Activated naive CD8-positive, alpha-beta T cell treated with anti-CD3 and anti-CD28 coated beads, Interleukin-2, amount 10 ng/mL, durations not matched to agents 7 days and 5 days (primary cell): ENCODE data around the gene BDKRB2. TPM values are rescaled to one million over a fixed set of nuclear protein-coding genes. Genes with fewer than 3 reads are reported as not detected.
"Not testable (repeated sequence)": the region's sequence is repeated elsewhere in the genome, so short reads cannot be mapped to it uniquely, and the experiment has no call there.

Experiments
- ATAC-seq: fragments of 150-1000 bp; cut with Tn5 transposase; one replicate; pipeline ENCODE4 v1.10.0; 2021; ENCODE audit warnings: low read depth, moderate library complexity
- POLR2A ChIA-PET: fragments of 350-600 bp; sonication (Branson Sonifier 250); formaldehyde crosslinking; loops from one replicate; lab custom pipeline; 2021; ENCODE audit warnings: antibody characterized with exemption; lab: Charles Lee
- DNase-seq: peaks from one replicate; pipeline ENCODE4 v3.0.0; 2021
- H3K27ac Mint-ChIP-seq: one replicate; pipeline ENCODE4 v1.8.0; 2022; ENCODE audit warnings: mild to moderate bottlenecking, mixed read lengths
- H3K27me3 Mint-ChIP-seq: one replicate; pipeline ENCODE4 v1.8.0; 2022; ENCODE audit warnings: mild to moderate bottlenecking, moderate library complexity, mixed read lengths
- H3K36me3 Mint-ChIP-seq: one replicate; pipeline ENCODE4 v1.8.0; 2021; ENCODE audit warnings: mild to moderate bottlenecking, mixed read lengths
- H3K4me1 Mint-ChIP-seq: one replicate; pipeline ENCODE4 v1.8.0; 2021; ENCODE audit warnings: mixed read lengths
- H3K4me3 Mint-ChIP-seq: one replicate; pipeline ENCODE4 v1.8.0; 2022; ENCODE audit warnings: mild to moderate bottlenecking, moderate library complexity, mixed read lengths
- H3K9me3 Mint-ChIP-seq: one replicate; pipeline ENCODE4 v1.8.0; 2021; ENCODE audit warnings: mixed read lengths
- total RNA-seq, 2 experiments: library from RNA; stranded (reverse); gene quantifications; one replicate each; pipeline ENCODE4 v1.2.3, GENCODE V29; 2021

The BDKRB2 gene
- total RNA-seq, 2 experiments from 2014 or later: not detected

DNA sequence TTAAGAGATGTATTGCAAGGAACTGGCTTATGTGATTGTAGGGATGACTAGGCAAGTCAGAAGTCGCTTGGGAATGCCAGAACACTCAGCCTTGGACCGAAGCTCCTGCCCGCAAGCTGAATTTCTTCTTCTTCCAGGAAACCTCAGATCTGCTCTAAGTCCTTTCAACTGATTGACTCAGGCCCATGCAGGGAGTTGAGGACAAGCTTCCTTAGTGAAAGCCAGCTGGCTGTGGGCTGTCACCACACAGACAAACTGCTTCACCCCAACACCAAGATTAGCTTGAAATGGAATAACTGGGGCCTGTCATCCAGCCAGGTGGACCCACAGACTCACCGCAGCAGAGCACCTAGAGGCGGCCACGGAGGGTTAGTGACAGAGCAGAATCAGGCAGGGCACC lies 24.7 kb downstream of the BDKRB2 start:
- H3K4me1 Mint-ChIP-seq: no peaks in the 10 kb centered on the region
- no peak overlapping the region for H3K4me3 Mint-ChIP-seq
- no peaks in the 10 kb centered on the region for H3K9me3 Mint-ChIP-seq
- H3K36me3 Mint-ChIP-seq: no peaks in the 10 kb centered on the region
- ATAC-seq: no peak
- H3K27me3 Mint-ChIP-seq: no peaks in the 10 kb centered on the region
- POLR2A ChIA-PET: no interaction called here
- no peak overlapping the region for H3K27ac Mint-ChIP-seq
- DNase-seq: no peak

DNA sequence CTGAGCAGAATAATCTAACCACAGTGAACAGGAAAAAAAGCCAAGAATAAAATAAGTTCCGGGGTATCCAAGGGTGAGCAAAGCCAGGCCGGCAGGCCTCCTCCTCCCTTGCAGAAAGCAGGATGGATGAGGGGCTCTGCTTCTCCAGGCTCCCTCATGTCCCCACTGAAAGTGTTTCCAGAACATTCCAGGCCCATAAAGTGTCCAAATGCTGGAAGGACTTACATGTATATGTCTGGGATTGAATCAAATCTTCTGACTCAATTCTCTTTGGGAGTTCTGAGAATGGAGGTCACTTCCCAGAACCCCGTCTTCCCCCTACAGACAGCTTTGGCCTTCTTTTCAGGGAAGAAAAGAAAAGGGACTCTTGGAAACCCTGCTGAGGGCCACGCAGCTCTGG lies 26.4 kb downstream of the BDKRB2 start:
- no peaks in the 10 kb centered on the region for H3K9me3 Mint-ChIP-seq
- no peak for ATAC-seq
- H3K36me3 Mint-ChIP-seq: no peaks in the 10 kb centered on the region
- no peak overlapping the region for H3K27ac Mint-ChIP-seq
- H3K4me1 Mint-ChIP-seq: no peaks in the 10 kb centered on the region
- no peaks in the 10 kb centered on the region for H3K27me3 Mint-ChIP-seq
- POLR2A ChIA-PET: no interaction called here
- DNase-seq: no peak
- H3K4me3 Mint-ChIP-seq: no peak overlapping the region

DNA sequence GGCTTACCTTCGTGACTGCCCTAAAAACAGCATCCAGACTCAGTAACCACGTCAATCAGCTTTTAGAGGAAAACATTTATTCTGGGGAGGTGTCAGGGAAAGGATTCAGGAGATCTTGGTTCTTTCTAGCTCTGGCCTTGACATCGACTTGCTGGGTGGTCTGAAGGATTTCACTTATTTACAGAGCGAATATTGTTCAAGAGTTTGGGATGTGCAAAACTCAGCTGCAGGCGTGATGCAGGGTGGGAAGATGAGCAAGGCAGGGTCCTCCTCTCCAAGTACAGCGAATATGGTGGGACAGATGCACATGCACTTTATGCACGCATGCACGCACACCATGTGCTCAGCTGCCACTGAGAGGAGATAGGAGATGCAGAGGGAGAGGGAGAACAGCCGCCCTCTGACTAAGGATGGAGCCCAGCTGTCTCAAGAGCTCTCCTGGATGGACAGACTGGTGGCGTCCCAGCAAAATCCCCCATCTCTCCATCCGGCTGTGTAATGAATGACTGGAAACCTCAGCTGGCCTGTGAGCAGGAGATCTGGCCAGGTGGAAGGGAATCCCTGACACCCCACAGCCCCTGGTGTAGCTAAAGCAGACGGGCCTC lies 27.0 kb downstream of the BDKRB2 start:
- no peak overlapping the region for H3K27ac Mint-ChIP-seq
- ATAC-seq (no peak), DNase-seq (no peak)
- H3K4me3 Mint-ChIP-seq: no peak overlapping the region
- POLR2A ChIA-PET: no interaction called here
- H3K4me1 Mint-ChIP-seq: no peaks in the 10 kb centered on the region
- no peaks in the 10 kb centered on the region for H3K9me3 Mint-ChIP-seq
- H3K36me3 Mint-ChIP-seq: no peaks in the 10 kb centered on the region
- H3K27me3 Mint-ChIP-seq: no peaks in the 10 kb centered on the region

DNA sequence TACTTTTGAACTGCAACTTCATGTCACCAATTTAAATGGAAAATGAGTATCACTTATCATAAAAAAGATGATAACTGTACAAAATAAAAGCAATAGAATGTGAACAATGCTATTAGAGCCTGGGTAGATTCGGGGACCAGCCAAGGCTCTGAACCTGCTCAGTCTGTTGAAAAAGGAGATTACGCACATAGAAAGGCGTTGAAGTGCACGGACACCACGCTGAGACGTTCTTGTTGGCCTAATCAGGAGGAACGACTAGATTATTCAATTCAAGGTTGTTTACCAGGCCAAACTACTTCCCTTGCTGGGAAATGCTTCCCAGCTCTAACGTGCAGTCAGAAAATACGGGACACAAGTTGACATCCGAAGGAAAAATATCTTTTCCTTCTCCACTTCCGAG lies 27.9 kb downstream of the BDKRB2 start:
- no peaks in the 10 kb centered on the region for H3K9me3 Mint-ChIP-seq
- H3K27me3 Mint-ChIP-seq: no peaks in the 10 kb centered on the region
- no peak overlapping the region for H3K27ac Mint-ChIP-seq
- ATAC-seq: no peak
- DNase-seq: no peak
- POLR2A ChIA-PET: no interaction called here
- no peaks in the 10 kb centered on the region for H3K4me1 Mint-ChIP-seq
- no peak overlapping the region for H3K4me3 Mint-ChIP-seq
- H3K36me3 Mint-ChIP-seq: no peaks in the 10 kb centered on the region

DNA sequence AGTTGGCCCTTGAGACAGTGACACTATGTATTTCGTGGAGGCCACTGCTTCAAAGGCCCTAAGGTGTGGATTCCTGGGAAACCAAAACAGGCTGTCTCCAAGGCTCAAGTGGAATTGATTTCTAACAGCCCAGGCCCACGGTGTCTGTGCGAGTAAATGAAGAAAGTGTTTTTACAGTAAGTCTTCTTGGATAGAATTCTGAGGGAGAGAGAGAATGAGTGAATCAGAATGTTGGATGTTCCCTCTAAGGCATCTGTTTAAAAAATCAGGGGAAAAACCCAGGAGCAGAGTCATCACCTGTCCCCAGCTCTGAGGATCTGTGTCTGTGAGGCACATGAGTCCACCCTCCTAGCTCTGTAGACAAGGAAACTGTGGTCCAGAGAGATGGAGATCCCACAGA lies 29.0 kb downstream of the BDKRB2 start:
- H3K4me3 Mint-ChIP-seq: no peak overlapping the region
- no peaks in the 10 kb centered on the region for H3K4me1 Mint-ChIP-seq
- ATAC-seq: no peak
- no peaks in the 10 kb centered on the region for H3K9me3 Mint-ChIP-seq
- no peaks in the 10 kb centered on the region for H3K36me3 Mint-ChIP-seq
- POLR2A ChIA-PET: no interaction called here
- no peak for DNase-seq
- no peak overlapping the region for H3K27ac Mint-ChIP-seq
- no peaks in the 10 kb centered on the region for H3K27me3 Mint-ChIP-seq

DNA sequence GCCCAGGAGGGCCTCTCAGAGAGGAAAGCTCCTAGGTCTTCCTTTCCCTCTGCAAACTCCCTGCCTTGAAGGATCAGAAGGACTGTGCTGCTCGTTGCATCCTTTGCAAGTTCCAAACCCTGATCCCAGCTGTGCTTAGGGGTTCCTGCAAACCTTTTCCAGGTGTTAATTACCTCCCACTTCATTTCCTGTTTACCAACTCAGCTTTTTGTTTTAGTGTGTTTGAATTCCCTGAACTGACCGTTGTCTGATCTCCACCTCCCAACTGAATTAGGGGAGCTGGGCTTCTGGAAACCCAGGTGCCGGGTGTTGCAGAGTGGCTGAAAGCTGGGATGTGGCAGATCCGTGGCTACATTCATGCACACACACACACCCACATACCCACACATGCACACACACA lies 30.8 kb downstream of the BDKRB2 start:
- ATAC-seq (no peak), DNase-seq (no peak)
- POLR2A ChIA-PET: no interaction called here
- no peaks in the 10 kb centered on the region for H3K9me3 Mint-ChIP-seq
- H3K4me3 Mint-ChIP-seq: no peak overlapping the region
- no peaks in the 10 kb centered on the region for H3K4me1 Mint-ChIP-seq
- no peaks in the 10 kb centered on the region for H3K36me3 Mint-ChIP-seq
- H3K27me3 Mint-ChIP-seq: no peaks in the 10 kb centered on the region
- H3K27ac Mint-ChIP-seq: no peak overlapping the region

DNA sequence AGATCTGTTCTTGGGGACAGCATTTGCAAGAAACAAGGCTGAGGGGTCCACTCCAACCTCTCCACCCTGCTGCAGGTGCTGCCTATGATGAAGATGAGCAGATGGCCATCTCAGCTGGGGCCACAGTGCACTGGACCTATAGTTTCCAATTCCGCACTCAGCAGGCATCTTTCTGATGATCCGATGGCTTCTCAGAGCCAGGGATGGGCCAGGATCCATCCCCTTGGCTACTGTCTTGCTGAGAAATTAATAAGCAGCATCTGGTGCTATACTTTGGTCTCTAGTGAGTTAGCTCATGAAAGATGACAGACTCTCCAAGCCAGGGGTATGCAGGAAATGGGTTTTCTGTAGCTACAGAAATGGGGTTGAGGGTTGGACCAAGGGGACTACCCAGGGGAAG lies 33.0 kb downstream of the BDKRB2 start:
- H3K27me3 Mint-ChIP-seq: no peaks in the 10 kb centered on the region
- no peak overlapping the region for H3K27ac Mint-ChIP-seq
- H3K36me3 Mint-ChIP-seq: no peaks in the 10 kb centered on the region
- DNase-seq (no peak), ATAC-seq (no peak)
- H3K4me3 Mint-ChIP-seq: no peak overlapping the region
- POLR2A ChIA-PET: no interaction called here
- no peaks in the 10 kb centered on the region for H3K9me3 Mint-ChIP-seq
- H3K4me1 Mint-ChIP-seq: no peaks in the 10 kb centered on the region

DNA sequence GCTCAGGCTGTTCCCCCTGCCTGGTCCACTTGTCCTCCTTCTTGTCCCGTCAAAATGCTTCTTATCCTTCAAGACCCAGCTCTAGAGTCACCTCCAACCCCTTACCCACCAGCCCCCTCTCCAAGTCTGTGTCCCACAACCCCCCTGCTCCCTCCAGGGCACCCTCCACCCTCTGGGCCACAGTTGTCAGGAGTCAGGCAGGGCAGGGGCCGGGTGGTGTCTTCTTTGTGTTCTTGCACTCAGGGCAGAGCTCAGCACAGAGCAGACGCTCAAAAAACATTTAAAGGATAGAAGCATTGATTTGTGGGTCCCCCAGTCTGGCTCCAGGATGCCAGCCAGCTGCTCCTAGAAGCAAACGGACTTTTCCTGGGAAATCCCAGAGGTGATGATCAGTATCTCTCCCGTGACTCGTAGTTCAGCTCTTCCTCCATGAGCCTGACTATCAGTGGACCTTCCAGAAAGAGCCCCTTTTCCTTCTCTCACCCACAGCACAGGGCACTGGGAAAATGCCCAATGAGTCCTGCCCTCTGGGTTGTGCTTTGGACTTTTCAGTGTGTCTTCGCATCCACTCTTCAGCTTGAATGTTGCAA lies 34.1 kb downstream of the BDKRB2 start:
- H3K36me3 Mint-ChIP-seq: no peaks in the 10 kb centered on the region
- no peaks in the 10 kb centered on the region for H3K27me3 Mint-ChIP-seq
- no peak for DNase-seq
- ATAC-seq: no peak
- H3K9me3 Mint-ChIP-seq: no peaks in the 10 kb centered on the region
- no peak overlapping the region for H3K4me3 Mint-ChIP-seq
- no peak overlapping the region for H3K27ac Mint-ChIP-seq
- no peaks in the 10 kb centered on the region for H3K4me1 Mint-ChIP-seq
- POLR2A ChIA-PET: no interaction called here

DNA sequence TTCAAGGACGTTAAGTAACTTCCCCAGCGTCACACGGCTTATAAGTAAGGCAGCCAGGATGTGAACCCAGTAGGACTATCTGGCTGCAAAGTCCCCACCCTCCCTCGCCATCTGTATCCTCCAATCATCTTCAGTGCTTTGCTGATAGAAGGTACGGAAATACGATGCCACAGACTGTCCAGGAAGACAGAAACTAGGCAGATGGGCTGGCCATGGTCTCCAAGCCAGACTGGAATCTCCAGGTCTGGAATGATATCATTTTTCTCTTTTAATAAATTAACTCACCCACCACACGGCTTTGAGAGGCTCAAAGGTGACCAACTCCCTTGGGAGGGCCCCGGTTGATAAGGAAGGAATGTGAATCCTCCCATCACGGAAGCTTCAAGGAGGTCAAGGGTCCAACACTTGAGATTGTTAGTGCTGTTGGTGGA lies 35.1 kb downstream of the BDKRB2 start:
- no peaks in the 10 kb centered on the region for H3K27me3 Mint-ChIP-seq
- no peaks in the 10 kb centered on the region for H3K9me3 Mint-ChIP-seq
- H3K27ac Mint-ChIP-seq: no peak overlapping the region
- H3K4me3 Mint-ChIP-seq: no peak overlapping the region
- DNase-seq (no peak), ATAC-seq (no peak)
- POLR2A ChIA-PET: no interaction called here
- H3K4me1 Mint-ChIP-seq: no peaks in the 10 kb centered on the region
- no peaks in the 10 kb centered on the region for H3K36me3 Mint-ChIP-seq

DNA sequence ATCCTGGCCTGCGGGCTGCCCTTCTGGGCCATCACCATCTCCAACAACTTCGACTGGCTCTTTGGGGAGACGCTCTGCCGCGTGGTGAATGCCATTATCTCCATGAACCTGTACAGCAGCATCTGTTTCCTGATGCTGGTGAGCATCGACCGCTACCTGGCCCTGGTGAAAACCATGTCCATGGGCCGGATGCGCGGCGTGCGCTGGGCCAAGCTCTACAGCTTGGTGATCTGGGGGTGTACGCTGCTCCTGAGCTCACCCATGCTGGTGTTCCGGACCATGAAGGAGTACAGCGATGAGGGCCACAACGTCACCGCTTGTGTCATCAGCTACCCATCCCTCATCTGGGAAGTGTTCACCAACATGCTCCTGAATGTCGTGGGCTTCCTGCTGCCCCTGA lies 36.0 kb downstream of the BDKRB2 start:
- no peak for DNase-seq
- POLR2A ChIA-PET: no interaction called here
- H3K4me3 Mint-ChIP-seq: no peak overlapping the region
- no peak for ATAC-seq
- H3K36me3 Mint-ChIP-seq: no peaks in the 10 kb centered on the region
- H3K27ac Mint-ChIP-seq: no peak overlapping the region
- no peaks in the 10 kb centered on the region for H3K4me1 Mint-ChIP-seq
- H3K27me3 Mint-ChIP-seq: no peaks in the 10 kb centered on the region
- no peaks in the 10 kb centered on the region for H3K9me3 Mint-ChIP-seq

DNA sequence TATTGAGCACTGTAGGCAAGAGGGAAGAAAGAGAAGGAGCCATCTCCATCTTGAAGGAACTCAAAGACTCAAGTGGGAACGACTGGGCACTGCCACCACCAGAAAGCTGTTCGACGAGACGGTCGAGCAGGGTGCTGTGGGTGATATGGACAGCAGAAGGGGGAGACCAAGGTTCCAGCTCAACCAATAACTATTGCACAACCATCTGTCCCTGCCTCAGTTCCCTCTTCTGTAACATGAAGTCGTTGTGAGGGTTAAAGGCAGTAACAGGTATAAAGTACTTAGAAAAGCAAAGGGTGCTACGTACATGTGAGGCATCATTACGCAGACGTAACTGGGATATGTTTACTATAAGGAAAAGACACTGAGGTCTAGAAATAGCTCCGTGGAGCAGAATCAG lies 37.5 kb downstream of the BDKRB2 start:
- ATAC-seq (no peak), DNase-seq (no peak)
- Mint-ChIP-seq H3K4me3 (no peak overlapping the region), H3K4me1 (no peaks in the 10 kb centered on the region), H3K27me3 (no peaks in the 10 kb centered on the region), H3K36me3 (no peaks in the 10 kb centered on the region), H3K9me3 (no peaks in the 10 kb centered on the region), H3K27ac (no peak overlapping the region)
- POLR2A ChIA-PET: no interaction called here

DNA sequence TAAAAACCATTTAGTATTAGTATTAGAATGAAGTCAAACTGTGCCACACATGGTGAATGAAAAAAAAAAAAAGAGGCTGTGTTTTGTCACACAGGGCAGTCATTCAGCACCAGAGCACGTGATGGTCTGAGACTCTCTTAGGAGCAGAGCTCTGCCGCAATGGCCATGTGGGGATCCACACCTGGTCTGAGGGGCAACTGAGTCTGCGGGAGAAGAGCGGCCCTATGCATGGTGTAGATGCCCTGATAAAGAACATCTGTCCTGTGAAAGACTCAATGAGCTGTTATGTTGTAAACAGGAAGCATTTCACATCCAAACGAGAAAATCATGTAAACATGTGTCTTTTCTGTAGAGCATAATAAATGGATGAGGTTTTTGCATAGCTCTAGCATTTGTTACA lies 39.1 kb downstream of the BDKRB2 start:
- POLR2A ChIA-PET: no interaction called here
- H3K4me1 Mint-ChIP-seq: no peaks in the 10 kb centered on the region
- no peak overlapping the region for H3K4me3 Mint-ChIP-seq
- DNase-seq (no peak), ATAC-seq (no peak)
- peaks cover 4% of the 10 kb centered on the region for H3K27me3 Mint-ChIP-seq
- no peaks in the 10 kb centered on the region for H3K9me3 Mint-ChIP-seq
- H3K36me3 Mint-ChIP-seq: no peaks in the 10 kb centered on the region
- no peak overlapping the region for H3K27ac Mint-ChIP-seq

DNA sequence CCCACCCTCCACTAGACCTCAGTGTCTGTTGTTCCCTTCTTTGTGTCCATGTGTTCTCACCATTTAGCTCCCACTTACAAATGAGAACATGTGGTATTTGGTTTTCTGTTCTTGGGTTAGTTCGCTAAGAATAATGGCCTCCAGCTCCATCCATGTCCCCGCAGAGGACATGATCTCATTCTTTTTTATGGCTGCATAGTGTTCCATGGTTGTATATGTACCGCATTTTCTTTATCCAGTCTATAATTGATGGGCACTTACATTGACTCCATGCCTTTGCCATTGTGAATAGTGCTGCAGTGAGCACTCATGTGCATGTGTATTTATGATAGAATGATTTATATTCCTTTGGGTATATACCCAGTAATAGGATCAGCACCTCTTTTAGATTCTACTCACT lies 40.4 kb downstream of the BDKRB2 start:
- H3K36me3 Mint-ChIP-seq, H3K4me1 Mint-ChIP-seq, DNase-seq, H3K4me3 Mint-ChIP-seq, H3K27me3 Mint-ChIP-seq, POLR2A ChIA-PET, H3K27ac Mint-ChIP-seq, H3K9me3 Mint-ChIP-seq, ATAC-seq: not testable (repeated sequence)

DNA sequence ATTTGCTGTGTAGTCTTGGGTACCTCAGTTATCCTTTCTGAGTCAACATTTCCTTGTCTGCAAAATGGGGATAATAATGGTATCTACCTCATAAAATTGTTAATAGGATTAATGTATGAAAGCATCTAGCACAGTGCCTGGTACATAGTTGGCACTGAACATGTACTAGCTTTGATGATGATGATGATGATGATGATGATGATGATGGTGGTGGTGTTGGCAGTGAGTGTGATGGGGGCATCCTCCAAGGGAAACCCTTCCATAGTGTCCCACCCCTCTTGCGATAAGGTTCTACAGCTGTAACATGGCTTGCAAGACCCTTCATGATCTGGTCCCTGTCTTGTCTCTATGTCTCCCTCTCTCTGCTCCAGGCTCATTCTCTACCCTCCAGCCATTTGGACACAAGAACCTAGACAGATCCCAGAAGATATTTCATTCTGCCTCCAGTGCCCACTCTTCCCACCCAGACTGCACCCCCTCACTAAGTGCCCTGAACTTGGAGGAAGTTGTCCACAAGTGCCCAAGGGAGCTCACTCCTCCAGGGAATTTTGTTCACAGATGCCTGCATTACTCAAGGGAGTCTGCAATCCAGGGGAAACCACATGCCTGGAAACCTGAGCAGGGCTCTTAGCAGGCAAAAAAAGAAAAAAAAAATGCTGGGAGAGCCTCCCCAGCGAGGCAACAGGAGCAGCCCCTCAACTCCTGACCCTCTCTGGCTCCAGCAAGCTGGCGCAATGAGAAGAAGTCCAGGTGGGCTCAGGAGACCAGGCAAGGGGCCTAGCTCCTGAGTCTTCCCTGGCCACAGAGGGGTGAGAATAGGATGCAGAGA lies 41.3 kb downstream of the BDKRB2 start:
- peaks cover 4% of the 10 kb centered on the region for H3K27me3 Mint-ChIP-seq
- no peak overlapping the region for H3K27ac Mint-ChIP-seq
- H3K9me3 Mint-ChIP-seq: no peaks in the 10 kb centered on the region
- ATAC-seq: no peak
- H3K36me3 Mint-ChIP-seq: no peaks in the 10 kb centered on the region
- POLR2A ChIA-PET: no interaction called here
- DNase-seq: no peak
- no peak overlapping the region for H3K4me3 Mint-ChIP-seq
- no peaks in the 10 kb centered on the region for H3K4me1 Mint-ChIP-seq
